K562 (cell line): ENCODE results near the gene SLC35D2. TPM values are rescaled to one million over a fixed set of nuclear protein-coding genes. Genes with fewer than 3 reads are reported as not detected.

Experiments
- CBX2 ChIP-seq: fragments of 200-600 bp; sonication (generic); IDR thresholded peaks from one replicate; pipeline ENCODE4 v1.6.1; 2012; ENCODE audit warnings: mild to moderate bottlenecking, low read length, inconsistent platforms; ENCODE audit not compliant: insufficient read depth, poor library complexity, severe bottlenecking
- HIVEP1 ChIP-seq: fragments of 250-450 bp; sonication (Bioruptor Pico); IDR thresholded peaks from 2 replicates; pipeline ENCODE4 v1.4.0; 2020; ENCODE audit warnings: mild to moderate bottlenecking
- KLF10 ChIP-seq: fragments of 250-450 bp; sonication (Bioruptor Pico); IDR thresholded peaks from 2 replicates; pipeline ENCODE4 v1.6.1; 2021; ENCODE audit warnings: matching md5 sums
- MCM5 ChIP-seq: fragments of 450-650 bp; IDR thresholded peaks from 2 replicates; pipeline ENCODE4 v1.6.1; 2016; ENCODE audit warnings: low read depth
- MNT ChIP-seq, 2 experiments: fragments of 450-650 bp; conservative IDR thresholded peaks; 2 replicates each; pipeline ENCODE4 v1.6.1; 2017; ENCODE audit warnings: mild to moderate bottlenecking in 2 of 2, moderate library complexity in 2 of 2
- POLR2G ChIP-seq: fragments of 200-400 bp; formaldehyde crosslinking; IDR thresholded peaks from 2 replicates; pipeline ENCODE4 v1.6.1; 2017; ENCODE audit warnings: low read depth, mild to moderate bottlenecking, antibody characterized with exemption, low read length, moderate library complexity
- RERE ChIP-seq: sonication (generic); formaldehyde crosslinking; IDR thresholded peaks from 2 replicates; pipeline ENCODE4 v1.8.0; 2023; ENCODE audit warnings: missing genetic modification reagents, mild to moderate bottlenecking, borderline replicate concordance
- ZBTB11 ChIP-seq, 3 experiments: fragments of 200-800 bp in 1 of 3; fragments of 250-450 bp in 1 of 3; fragments of 450-650 bp in 1 of 3; sonication (Bioruptor Pico) in 1 of 3; sonication (Bioruptor generic) in 1 of 3; formaldehyde crosslinking in 1 of 3; IDR thresholded peaks; 2 replicates each; pipeline versions ENCODE4 v1.6.1 to v1.8.0; 2016 to 2022; ENCODE audit warnings: mild to moderate bottlenecking in 2 of 3, missing genetic modification characterization in 2 of 3, missing compliant biosample characterization in 1 of 3, moderate library complexity in 1 of 3
- ZEB2 ChIP-seq: fragments of 450-650 bp; IDR thresholded peaks from 2 replicates; pipeline ENCODE4 v1.6.1; 2016
- ZNF583 ChIP-seq: fragments of 250-450 bp; sonication (Bioruptor Pico); IDR thresholded peaks from 2 replicates; pipeline ENCODE4 v1.4.0; 2020
- ZNF696 ChIP-seq: fragments of 250-450 bp; sonication (Bioruptor Pico); conservative IDR thresholded peaks from 2 replicates; pipeline ENCODE4 v1.4.0; 2020; ENCODE audit warnings: mild to moderate bottlenecking, moderate library complexity
- polyA plus RNA-seq, 8 experiments: library from polyadenylated mRNA; depleted of rRNA in 4 of 8; stranded (reverse) in 5 of 8; unstranded in 3 of 8; fragments of >200 nt; fragmentation: Nextera tagmentation in 2 of 8; fragmentation: Illumina TruSeq in 1 of 8; extraction: Ambion mirVana in 2 of 8; extraction: Trizol in 1 of 8; gene quantifications; 2 replicates each; pipeline versions ENCODE4 v1.2.1 to v1.2.3, GENCODE V29; 2011 to 2014; ENCODE audit warnings: inconsistent platforms in 1 of 8, missing spikeins in 1 of 8
- total RNA-seq, 7 experiments: library from RNA; depleted of rRNA in 6 of 7; stranded (reverse); fragments of >200 nt in 6 of 7; fragmentation: Illumina TruSeq in 2 of 7; extraction: Trizol in 2 of 7; gene quantifications; 2 replicates each; pipeline versions ENCODE4 v1.2.1 to v1.2.3, GENCODE V29; 2011 to 2021; ENCODE audit warnings: low replicate concordance in 1 of 7

SLC35D2 gene
- total and polyA plus RNA-seq, 9 of the 15 experiments (the other 6 are each of a cell fraction or from before 2014, with no cell fraction given): 2.9 to 14.9 (median 11.7) TPM

GRCh38 chr9:96418083-96418919 lies 34.8 kb upstream of the SLC35D2 start, which contains the start of gene ZNF367 (continued):
- TF ChIP-seq RERE (CRISPR knock-in tag) (no peak), CBX2 (no peak), ZEB2 (no peak), HIVEP1 (CRISPR knock-in tag) (no peak), MNT (conservative IDR thresholded peaks at IDR 0.05) (peak; percentile 91 to 95), MCM5 (no peak), ZNF583 (no peak), ZBTB11 (CRISPR knock-in tag; IDR thresholded peaks at IDR 0.05) (peak in 1 of 3 experiments; percentile 46; a peak in 1 of 6 replicates), POLR2G (peak; percentile 94), KLF10 (CRISPR knock-in tag) (no peak), ZNF696 (CRISPR knock-in tag) (no peak)
